Heart right ventricle (tissue), 16 donors: ENCODE measurements around the gene SMIM21. TPM values are rescaled to one million over a fixed set of nuclear protein-coding genes. Genes with fewer than 3 reads are reported as not detected.

ENCODE experiments used
- ATAC-seq, 8 donors: fragments of 200-7000 bp; cut with Tn5 transposase; one replicate each; pipeline ENCODE4 v1.9.1; 2020; ENCODE audit warnings: mild to moderate bottlenecking in 8 of 8, moderate library complexity in 8 of 8, moderate number of reproducible peaks in 1 of 8
- DNase-seq, 2 donors: peaks; one replicate each; pipeline ENCODE4 v3.0.0-alpha.2; 2020
- H3K27ac ChIP-seq, 10 donors: fragments of 200-600 bp; sonication (generic) in 2 of 10; one replicate each; pipeline versions ENCODE4 v1.5.0 to v1.8.0; 2020 to 2022; ENCODE audit warnings: mild to moderate bottlenecking in 3 of 10
- H3K27me3 ChIP-seq, 7 donors: fragments of 200-600 bp; one replicate each; pipeline ENCODE4 v1.8.0; 2021 to 2022; ENCODE audit warnings: mild to moderate bottlenecking in 2 of 7
- H3K36me3 ChIP-seq, 9 donors: fragments of 200-600 bp; sonication (generic) in 1 of 9; one replicate each; pipeline versions ENCODE4 v1.5.0 to v1.8.0; 2020 to 2022; ENCODE audit warnings: mild to moderate bottlenecking in 2 of 9
- H3K4me1 ChIP-seq, 9 donors: fragments of 200-600 bp; sonication (generic) in 1 of 9; one replicate each; pipeline versions ENCODE4 v1.5.0 to v1.8.0; 2020 to 2022; ENCODE audit warnings: mild to moderate bottlenecking in 4 of 9
- H3K4me3 ChIP-seq, 10 donors: fragments of 200-600 bp; sonication (generic) in 2 of 10; one replicate each; pipeline versions ENCODE4 v1.5.0 to v1.8.0; 2020 to 2022; ENCODE audit warnings: mild to moderate bottlenecking in 7 of 10, moderate library complexity in 2 of 10
- H3K9me3 ChIP-seq, 11 donors: fragments of 200-600 bp in 10 of 11; sonication (generic) in 2 of 11; one replicate each; pipeline versions ENCODE4 v1.5.0 to v1.8.0; 2013 to 2022; ENCODE audit warnings: mild to moderate bottlenecking in 2 of 11, control low read depth in 1 of 11, moderate library complexity in 1 of 11
- WGBS, 2 donors: extraction: QIAGEN DNeasy Blood & Tissue Kit; methylation state at CpG; one replicate each; pipeline ENCODE4 v1.1.7; 2013; ENCODE audit warnings: inconsistent platforms in 1 of 2; 5-methylcytosine and 5-hydroxymethylcytosine counted together
- intact Hi-C, 10 donors: fragments of 100-400 bp; cut with DNase I; formaldehyde crosslinking; loops; one replicate each; pipeline versions ENCODE4 v1.11.1 to v1.14.2; 2022
- long read RNA-seq, 3 donors: library from polyadenylated mRNA; unstranded; transcript quantifications; one replicate each; pipeline ENCODE4 v2.0.0, GENCODE V29; 2020 to 2021
- polyA plus RNA-seq, 2 donors: library from polyadenylated mRNA; stranded (reverse); fragments of 200-250 nt; gene quantifications; one replicate each; pipeline ENCODE4 v1.2.3, GENCODE V29; 2013
- total RNA-seq, 10 donors: library from RNA; stranded (reverse); fragmentation: NEBNext Ultra II Directional in 3 of 10; extraction: Animal tissue kit (Norgen Biotek cat#: 25700) in 3 of 10; gene quantifications; one replicate each; pipeline versions ENCODE4 v1.2.1 to v1.2.4, GENCODE V29; 2021 to 2023
- TF ChIP-seq, protein P1 (sequence below), 9 donors: fragments of 200-600 bp; sonication (generic) in 2 of 9; IDR thresholded peaks; one replicate each; pipeline versions ENCODE4 v1.5.0 to v1.8.0; 2021 to 2022; ENCODE audit warnings: antibody characterized with exemption in 9 of 9, mild to moderate bottlenecking in 5 of 9, moderate library complexity in 1 of 9
- donor health status: Arrhythmogenic right ventricular cardiomyopathy.
- donor health status: ischemic (EF 13 %, LVEDD 7.1; RV severe dilation, severe dysfunction).
- donor health status: healthy with polysubstance abuse.
- donor health status: DM: no; HTN: yes; CAD: no.
- donor health status: DM: no; HTN: no; CAD: no.
- donor health status: ischemic (EF 25% LVEDD 6.9; RV normal size, moderate dysfunction).
- donor health status: ischemic (EF 25% LVEDD 5.7; RV mildly dilated, moderate dysfunction).
- donor health status: healthy.
- donor health status: DM: yes; HTN: yes; CAD: no.
- donor health status: Ischemic cardiomyopathy.
- donor health status: ischemic (EF 35%, LVEDD 5.7; RV mildly dilated, moderate dysfunction).
- donor health status: nonischemic (EF 11% LVEDD 7.7; RV severe dilation, severe dysfunction).
- donor health status: DM: yes; HTN: yes; CAD: no.
- donor health status: PGD.
- donor health status: ischemic (EF 29% LVEDD 5.4; RV normal size, mild dysfunction).
- donor health status: nonischemic (EF 23%, LVEDD 6.1; RV moderate dilation, normal function).

Gene SMIM21
- not detected for total RNA-seq
- polyA plus RNA-seq = not detected
- long read RNA-seq, donor 1 = 0 reads
- long read RNA-seq, donor 2 = 0 reads
- long read RNA-seq, donor 3 = 0 reads

DNA sequence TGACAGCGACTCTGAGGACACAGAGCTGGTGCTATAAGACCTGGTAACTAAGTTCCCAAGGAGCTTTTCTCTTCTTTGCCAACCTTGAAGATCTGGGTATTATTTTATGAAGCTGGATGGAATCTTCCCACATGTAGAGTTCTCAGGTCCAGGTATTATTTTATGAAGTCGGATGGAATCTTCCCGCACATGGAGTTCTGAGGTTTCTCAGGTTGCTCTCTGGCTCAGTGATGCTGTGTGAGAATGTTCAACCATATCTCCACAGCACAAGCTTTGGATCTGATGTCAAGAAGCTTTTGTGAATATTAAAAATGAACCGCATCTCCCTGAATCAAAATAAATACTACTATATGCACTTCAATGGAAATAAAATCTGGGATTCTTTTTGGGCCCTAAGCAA is at the start of gene SMIM21:
TSS of gene SMIM21 (minus strand) at position 101 of the 400 bp plus-strand sequence. CDS start 140 bp downstream, outside the sequence.
- DNase-seq (no peak), ATAC-seq (no peak)
- intact Hi-C loops = no loop called here
- no peak within 1 kb of the TSS for H3K27ac ChIP-seq
- 81 to 83% methylated on average over 4 of the region's 4 CpGs for WGBS, 2 donors
- H3K36me3 ChIP-seq = no peaks in the 10 kb centered on the region
- TF ChIP-seq, protein P1, sequence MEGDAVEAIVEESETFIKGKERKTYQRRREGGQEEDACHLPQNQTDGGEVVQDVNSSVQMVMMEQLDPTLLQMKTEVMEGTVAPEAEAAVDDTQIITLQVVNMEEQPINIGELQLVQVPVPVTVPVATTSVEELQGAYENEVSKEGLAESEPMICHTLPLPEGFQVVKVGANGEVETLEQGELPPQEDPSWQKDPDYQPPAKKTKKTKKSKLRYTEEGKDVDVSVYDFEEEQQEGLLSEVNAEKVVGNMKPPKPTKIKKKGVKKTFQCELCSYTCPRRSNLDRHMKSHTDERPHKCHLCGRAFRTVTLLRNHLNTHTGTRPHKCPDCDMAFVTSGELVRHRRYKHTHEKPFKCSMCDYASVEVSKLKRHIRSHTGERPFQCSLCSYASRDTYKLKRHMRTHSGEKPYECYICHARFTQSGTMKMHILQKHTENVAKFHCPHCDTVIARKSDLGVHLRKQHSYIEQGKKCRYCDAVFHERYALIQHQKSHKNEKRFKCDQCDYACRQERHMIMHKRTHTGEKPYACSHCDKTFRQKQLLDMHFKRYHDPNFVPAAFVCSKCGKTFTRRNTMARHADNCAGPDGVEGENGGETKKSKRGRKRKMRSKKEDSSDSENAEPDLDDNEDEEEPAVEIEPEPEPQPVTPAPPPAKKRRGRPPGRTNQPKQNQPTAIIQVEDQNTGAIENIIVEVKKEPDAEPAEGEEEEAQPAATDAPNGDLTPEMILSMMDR (IDR thresholded peaks at IDR 0.05) = no peak
- H3K27me3 ChIP-seq = no peaks in the 10 kb centered on the region
- H3K4me3 ChIP-seq = no peak within 1 kb of the TSS
- no peaks in the 10 kb centered on the region for H3K4me1 ChIP-seq
- peaks cover 0 to 1% (median 0%) of the 10 kb centered on the region in 11 donors for H3K9me3 ChIP-seq

DNA sequence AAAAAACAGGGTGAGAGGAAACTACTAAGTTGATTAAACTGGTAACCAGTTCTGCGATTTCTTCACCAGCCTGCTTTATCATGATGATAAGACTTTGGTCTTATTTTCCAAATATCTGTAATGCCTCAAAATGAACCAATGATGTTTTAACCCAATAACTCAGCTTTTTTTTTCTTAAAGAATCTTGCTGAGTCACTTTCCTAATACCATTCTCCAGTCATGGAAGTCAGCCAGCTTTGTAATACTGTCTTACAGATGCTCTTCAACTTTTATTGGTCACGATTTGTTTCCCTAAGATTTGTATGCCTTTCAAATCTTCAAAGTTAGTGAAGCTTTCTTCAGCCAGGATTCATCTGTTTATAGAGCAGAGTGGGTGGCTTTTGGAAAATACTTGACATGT is 47.7 kb upstream of the SMIM21 start:
- intact Hi-C loops = loop anchor here in 7 of 10 donors (5.0 to 10.0 kb wide), 9 partner anchors 268 to 823 kb away; partner anchors contain the start of gene PTGR3 (in 3 of the 7)
- Histone ChIP-seq H3K27ac (no peak overlapping the region), H3K27me3 (peaks cover 0 to 2% (median 0%) of the 10 kb centered on the region in 7 donors), H3K4me3 (no peak overlapping the region), H3K36me3 (no peaks in the 10 kb centered on the region), H3K4me1 (peaks cover 0 to 3% (median 0%) of the 10 kb centered on the region in 9 donors), H3K9me3 (no peaks in the 10 kb centered on the region)
- TF ChIP-seq, protein P1 (IDR thresholded peaks at IDR 0.05) = no peak
- 60 to 65% methylated on average over 2 of the region's 2 CpGs for WGBS, 2 donors
- DNase-seq (no peak), ATAC-seq (no peak)

DNA sequence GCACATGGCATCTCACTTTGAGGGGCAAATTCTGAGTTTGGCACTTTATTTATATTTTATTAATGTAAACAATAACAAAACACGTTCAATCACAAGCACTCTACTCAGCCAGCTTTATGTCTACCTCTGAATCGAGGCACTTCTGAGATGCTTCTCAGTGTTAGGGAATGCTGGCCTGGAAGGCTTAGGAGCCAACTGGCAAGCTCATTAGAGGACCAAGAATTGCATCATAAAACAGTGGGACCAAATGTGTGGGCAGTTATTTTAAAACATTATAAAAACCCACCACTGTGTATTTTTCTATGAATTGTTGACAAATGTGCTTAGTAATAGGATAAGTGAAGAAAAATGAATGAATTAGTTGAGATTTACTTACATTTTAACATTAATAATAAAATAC is 46.8 kb upstream of the SMIM21 start:
- peaks cover 0 to 3% (median 0%) of the 10 kb centered on the region in 7 donors for H3K27me3 ChIP-seq
- DNase-seq (no peak), ATAC-seq (no peak)
- H3K4me3 ChIP-seq = no peak overlapping the region
- no peaks in the 10 kb centered on the region for H3K36me3 ChIP-seq
- TF ChIP-seq, protein P1 (IDR thresholded peaks at IDR 0.05) = no peak
- no peak overlapping the region for H3K27ac ChIP-seq
- peaks cover 0 to 3% (median 0%) of the 10 kb centered on the region in 9 donors for H3K4me1 ChIP-seq
- WGBS, 2 donors = 73 to 80% methylated on average over 2 of the region's 2 CpGs
- H3K9me3 ChIP-seq = no peaks in the 10 kb centered on the region
- intact Hi-C loops = loop anchor here in 4 of 10 donors (10.0 kb wide), 4 partner anchors 270 to 820 kb away; partner anchors contain the start of gene PTGR3 (in 2 of the 4)

DNA sequence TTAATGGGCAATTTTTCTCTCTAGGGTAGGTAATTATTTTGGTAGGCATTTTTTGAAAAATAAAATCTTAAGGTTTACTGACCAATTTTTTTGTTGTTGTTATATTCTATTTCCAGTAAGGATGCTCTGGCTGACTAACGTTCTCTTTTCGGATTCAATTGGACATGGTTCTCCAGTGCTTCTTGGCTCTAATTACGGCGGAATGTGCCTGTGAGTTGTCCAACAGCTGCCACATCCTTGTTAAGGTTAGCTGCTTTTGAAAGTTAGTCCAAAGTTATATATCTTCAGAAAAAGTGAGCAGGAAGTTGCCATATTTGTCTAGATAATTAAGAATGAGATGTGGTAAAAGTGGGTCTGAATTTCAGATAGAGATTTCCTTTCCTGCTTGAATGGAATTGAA is 45.8 kb upstream of the SMIM21 start:
- Histone ChIP-seq H3K36me3 (no peaks in the 10 kb centered on the region), H3K9me3 (no peaks in the 10 kb centered on the region), H3K27ac (no peak overlapping the region), H3K4me3 (no peak overlapping the region), H3K4me1 (peaks cover 0 to 3% (median 0%) of the 10 kb centered on the region in 9 donors), H3K27me3 (peaks cover 0 to 3% (median 0%) of the 10 kb centered on the region in 7 donors)
- no peak for DNase-seq
- ATAC-seq = no peak
- intact Hi-C loops = loop anchor here in 4 of 10 donors (10.0 kb wide), 4 partner anchors 269 to 819 kb away; partner anchors contain the start of gene PTGR3 (in 2 of the 4)
- TF ChIP-seq, protein P1 (IDR thresholded peaks at IDR 0.05) = no peak
- 55% methylated on average over 4 of the region's 4 CpGs for WGBS, 2 donors
